NCI-H146 treated with DMSO at 0.1 percent for 48 hours (cell line): ENCODE data around the gene WHRN.

Source experiments
- DNase-seq: peaks from one replicate; lab custom pipeline; 2025; ENCODE audit not compliant: unreplicated experiment; lab: John Stamatoyannopoulos, UW

Gene WHRN

DNA sequence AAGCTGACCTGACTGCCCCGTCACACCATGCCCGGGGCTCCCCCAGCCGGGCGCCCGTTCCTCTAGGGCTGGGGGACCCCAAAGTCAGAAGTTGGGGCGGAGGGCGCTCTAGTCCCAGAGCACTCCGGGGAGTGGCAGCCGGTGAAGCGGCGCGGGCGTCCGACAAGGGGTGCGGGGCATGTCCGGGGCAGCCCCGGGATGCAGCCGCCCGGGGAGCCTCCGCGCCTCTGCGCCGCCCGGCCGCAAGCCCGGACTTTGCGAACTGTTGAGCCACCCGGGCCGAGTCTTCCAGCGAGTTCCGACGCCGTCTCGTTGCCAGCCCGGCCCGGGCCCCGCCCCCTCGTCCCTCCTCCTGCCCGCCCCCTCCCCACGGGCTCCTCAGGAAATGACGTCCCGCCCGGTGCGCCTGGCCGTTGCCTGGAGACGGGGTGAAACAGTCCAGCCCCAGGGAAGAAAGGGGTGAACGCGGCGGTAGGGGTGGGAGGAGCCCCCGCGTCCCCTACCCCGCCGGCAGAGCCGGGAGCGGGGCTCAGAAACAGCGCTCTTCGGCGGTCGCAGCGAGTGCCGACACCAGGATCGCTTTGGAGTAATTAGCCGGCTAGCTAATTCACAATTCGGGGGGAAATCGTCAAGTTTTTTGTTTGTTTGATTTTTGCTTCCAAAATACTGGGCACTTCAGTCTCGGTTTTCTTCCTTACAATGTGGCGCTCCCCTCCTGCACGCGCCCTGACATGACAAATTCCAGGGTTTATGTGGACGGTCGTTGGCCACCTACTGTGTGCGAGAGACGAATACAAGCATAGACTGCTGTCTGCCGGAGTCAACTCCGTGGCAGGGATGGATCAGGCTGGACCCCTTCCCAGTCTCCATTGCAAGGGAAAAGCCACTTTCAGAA is at the start of gene WHRN:
TSS of gene WHRN (minus strand) at position 287 of the 895 bp plus-strand sequence. CDS start 672 bp downstream, outside the sequence.
- peak; percentile 66 for DNase-seq

GRCh38 chr9:114553202-114553601 is 47.9 kb upstream of the WHRN start:
- no peak for DNase-seq

GRCh38 chr9:114552706-114553105 is 47.4 kb upstream of the WHRN start:
- DNase-seq, result no peak

GRCh38 chr9:114551750-114552685 is 46.7 kb upstream of the WHRN start:
- DNase-seq, result no peak

GRCh38 chr9:114549697-114550330 is 44.5 kb upstream of the WHRN start:
- DNase-seq, result no peak

- DNase-seq, result no peak
These were observed 41.6 kb upstream of the WHRN start for GRCh38 chr9:114546851-114547250.

DNA sequence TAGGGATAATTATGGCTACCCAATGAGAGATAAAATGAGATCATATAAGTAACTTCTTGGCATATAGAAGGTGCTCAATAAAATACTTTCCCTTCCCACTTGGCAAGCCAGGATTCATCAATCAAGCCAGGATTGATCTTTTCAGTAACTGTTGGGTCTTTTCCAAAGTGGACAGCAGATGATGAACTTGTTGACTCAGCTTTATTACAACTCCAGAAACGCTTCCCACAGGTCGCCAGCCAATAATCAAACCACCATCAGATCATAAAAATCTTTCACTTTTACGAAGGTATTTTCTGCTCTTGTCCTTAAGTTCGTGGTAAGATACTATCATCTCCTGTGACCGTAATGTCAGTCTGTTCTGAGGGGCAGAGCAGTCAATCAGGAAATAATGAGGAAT is 39.8 kb upstream of the WHRN start:
- DNase-seq, result no peak

GRCh38 chr9:114539701-114540380 is 34.6 kb upstream of the WHRN start:
- no peak for DNase-seq

GRCh38 chr9:114538241-114538640 is 33.0 kb upstream of the WHRN start:
- DNase-seq, result no peak

GRCh38 chr9:114532561-114533237 is 27.4 kb upstream of the WHRN start:
- no peak for DNase-seq

DNA sequence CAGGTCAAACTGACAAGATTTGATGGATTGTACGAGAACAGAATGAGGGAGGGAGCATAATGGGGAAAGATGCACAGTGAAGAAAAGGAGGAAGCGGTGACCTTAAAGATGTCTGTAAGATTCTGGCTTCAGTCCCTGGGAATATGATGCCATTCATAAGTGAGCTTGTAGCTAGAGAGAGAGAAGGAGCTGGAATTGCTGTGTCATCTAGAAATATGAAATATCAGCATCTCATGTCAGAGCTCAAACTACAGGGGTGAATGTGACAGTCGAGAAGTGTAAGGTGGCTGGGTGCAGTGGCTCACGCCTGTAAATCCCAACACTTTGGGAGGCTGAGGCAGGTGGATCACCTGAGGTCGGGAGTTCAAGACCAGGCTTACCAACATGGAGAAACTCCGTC is 24.0 kb upstream of the WHRN start:
- no peak for DNase-seq

DNA sequence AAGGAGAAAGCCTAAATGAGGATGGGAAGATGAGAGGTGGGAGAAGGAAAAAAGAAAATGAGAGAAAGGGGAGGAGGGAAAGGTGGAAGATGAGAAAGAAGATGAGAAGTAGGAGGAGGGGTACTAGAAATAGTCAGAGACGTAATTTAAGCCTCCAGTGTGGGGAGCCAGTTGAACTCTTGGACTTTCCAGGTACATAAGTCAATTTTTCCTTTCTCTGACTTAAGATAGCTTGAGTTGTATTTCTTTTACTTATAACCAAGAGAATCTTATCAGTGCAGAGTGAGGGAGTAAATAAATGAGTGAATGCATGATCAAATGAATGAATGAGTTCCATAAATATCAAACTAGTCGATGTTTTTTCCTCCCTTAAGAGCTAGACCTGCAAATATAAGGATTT is 21.5 kb upstream of the WHRN start:
- no peak for DNase-seq

GRCh38 chr9:114525513-114525912 is 20.2 kb upstream of the WHRN start:
- no peak for DNase-seq

DNA sequence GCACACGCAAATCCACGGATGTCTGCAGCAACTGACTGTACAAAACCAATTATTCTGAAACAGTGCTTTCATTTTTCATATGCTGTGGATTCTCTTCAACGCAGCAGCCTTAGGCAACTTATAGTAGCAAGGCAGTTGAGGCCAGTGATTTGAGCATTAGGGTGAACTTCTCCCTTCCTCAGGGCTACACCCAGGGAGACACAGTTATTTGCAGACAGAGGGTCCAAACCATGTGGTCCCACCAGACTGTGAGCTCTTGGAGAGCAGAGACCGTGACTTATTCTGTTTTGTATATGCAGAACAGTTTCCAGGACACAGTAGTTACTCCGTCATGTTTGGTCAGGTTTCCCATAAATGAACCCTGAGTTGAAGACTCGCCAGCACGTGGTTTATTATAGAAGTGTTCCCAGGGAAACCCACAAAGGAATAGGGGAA is 19.0 kb upstream of the WHRN start:
- no peak for DNase-seq

GRCh38 chr9:114522847-114523246 is 17.6 kb upstream of the WHRN start:
- DNase-seq, result no peak

GRCh38 chr9:114522286-114522685 is 17.0 kb upstream of the WHRN start:
- no peak for DNase-seq

- DNase-seq, result no peak
These were observed 16.6 kb upstream of the WHRN start for GRCh38 chr9:114521846-114522245.

DNA sequence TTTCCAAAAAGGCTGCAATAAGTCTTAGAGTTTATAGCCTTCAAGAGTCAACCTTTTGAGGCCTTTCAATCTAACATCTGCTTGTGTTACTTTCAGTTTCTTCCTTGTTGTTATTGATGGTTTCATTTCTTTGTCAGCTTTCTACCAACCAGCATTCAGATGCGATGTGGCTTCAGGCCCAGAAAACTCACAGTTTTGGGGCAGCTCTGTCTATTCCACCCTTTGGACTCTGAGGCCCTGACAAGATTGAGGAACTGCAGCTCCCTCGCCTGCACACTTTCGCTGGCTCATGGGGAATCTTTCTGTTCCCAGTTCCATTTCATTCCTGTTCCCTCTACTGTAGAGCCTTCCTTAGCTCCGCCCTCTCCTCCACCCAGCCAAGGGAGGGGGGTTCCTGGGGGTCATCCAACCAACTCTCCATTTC is 13.3 kb upstream of the WHRN start:
- no peak for DNase-seq

DNA sequence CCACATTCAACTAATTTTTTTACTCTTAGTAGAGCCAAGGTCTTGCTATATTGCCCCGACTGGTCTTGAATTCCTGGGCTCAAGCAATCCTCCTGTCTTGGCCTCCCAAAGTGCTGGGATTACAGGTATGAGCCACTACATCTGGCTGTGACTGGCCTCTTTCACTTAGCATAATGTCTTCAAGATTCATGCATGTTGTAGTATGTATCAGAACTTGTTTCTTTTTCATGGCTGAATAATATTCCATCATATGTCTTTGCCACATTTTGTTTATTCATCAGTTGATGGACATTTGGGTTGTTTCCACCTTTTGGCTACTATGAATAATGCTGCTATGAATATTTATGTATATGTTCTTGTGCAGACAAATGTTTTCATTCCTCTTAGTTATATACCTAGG is 12.8 kb upstream of the WHRN start:
- no peak for DNase-seq

DNA sequence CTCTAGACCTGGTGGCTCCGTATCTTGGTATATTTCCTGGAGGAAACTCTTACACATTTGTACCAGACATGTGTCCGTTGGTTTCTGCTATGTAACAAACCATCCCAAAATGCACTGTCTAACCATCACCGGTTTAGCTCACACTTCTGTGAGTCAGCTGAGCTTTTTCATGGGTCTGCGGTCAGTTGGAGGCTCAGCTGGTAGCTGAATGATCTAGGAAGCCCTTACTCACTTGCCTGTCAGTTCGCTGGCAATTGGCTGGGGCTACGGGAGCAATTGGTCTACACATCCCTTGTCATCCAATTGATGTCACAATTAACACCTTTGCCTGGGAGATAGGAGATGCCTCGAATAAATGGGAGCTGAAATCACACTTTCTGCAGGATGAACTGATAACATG is 11.6 kb upstream of the WHRN start:
- no peak for DNase-seq
